Effector memory CD4-positive, alpha-beta T cell (primary cell): ENCODE results near the gene ZFHX3.

Source experiments
- DNase-seq, 3 donors: peaks; one replicate each; pipeline ENCODE4 v3.0.0-alpha.2; 2020
- H3K27ac ChIP-seq: 2 replicates; pipeline ENCODE4 v1.7.0; 2013; ENCODE audit warnings: mild to moderate bottlenecking, low read length, moderate library complexity; ENCODE audit not compliant: insufficient read depth, poor library complexity, severe bottlenecking
- H3K27me3 ChIP-seq: replicated peaks from 2 replicates; pipeline ENCODE4 v1.7.0; 2013; ENCODE audit warnings: mild to moderate bottlenecking, low read length; ENCODE audit not compliant: insufficient read depth, control insufficient read depth, poor library complexity, severe bottlenecking
- H3K36me3 ChIP-seq: 2 replicates; pipeline ENCODE4 v1.7.0; 2013; ENCODE audit warnings: mild to moderate bottlenecking, low read length, moderate library complexity; ENCODE audit not compliant: control insufficient read depth, insufficient read depth
- H3K4me1 ChIP-seq: 2 replicates; pipeline ENCODE4 v1.7.0; 2013; ENCODE audit warnings: low read length, mild to moderate bottlenecking; ENCODE audit not compliant: control insufficient read depth, insufficient read depth, poor library complexity, severe bottlenecking
- H3K4me3 ChIP-seq: 2 replicates; pipeline ENCODE4 v1.7.0; 2013; ENCODE audit warnings: low read length, low read depth, mild to moderate bottlenecking; ENCODE audit not compliant: insufficient read depth, poor library complexity, severe bottlenecking
- H3K9me3 ChIP-seq: 2 replicates; pipeline ENCODE4 v1.7.0; 2013; ENCODE audit warnings: mild to moderate bottlenecking, low read length, moderate library complexity; ENCODE audit not compliant: control insufficient read depth

ZFHX3 gene

GRCh38 chr16:72865835-72866234 is 182.1 kb downstream of the ZFHX3 start:
- H3K27me3 ChIP-seq = no peaks in the 10 kb centered on the region
- H3K4me3 ChIP-seq = no peak overlapping the region
- H3K36me3 ChIP-seq = no peaks in the 10 kb centered on the region
- DNase-seq = no peak
- no peaks in the 10 kb centered on the region for H3K9me3 ChIP-seq
- H3K4me1 ChIP-seq = no peaks in the 10 kb centered on the region
- no peak overlapping the region for H3K27ac ChIP-seq

- no peak overlapping the region for H3K27ac ChIP-seq
- no peaks in the 10 kb centered on the region for H3K36me3 ChIP-seq
- H3K4me3 ChIP-seq = no peak overlapping the region
- DNase-seq = no peak
- no peaks in the 10 kb centered on the region for H3K27me3 ChIP-seq
- no peaks in the 10 kb centered on the region for H3K4me1 ChIP-seq
- H3K9me3 ChIP-seq = no peaks in the 10 kb centered on the region
Observed at GRCh38 chr16:72865258-72865657, 182.7 kb downstream of the ZFHX3 start.

GRCh38 chr16:72864130-72864833 is 183.6 kb downstream of the ZFHX3 start:
- Histone ChIP-seq H3K27ac (no peak overlapping the region), H3K27me3 (no peaks in the 10 kb centered on the region), H3K4me1 (no peaks in the 10 kb centered on the region), H3K36me3 (no peaks in the 10 kb centered on the region), H3K4me3 (no peak overlapping the region), H3K9me3 (no peaks in the 10 kb centered on the region)
- DNase-seq = no peak

GRCh38 chr16:72862090-72862489 is 185.8 kb downstream of the ZFHX3 start:
- Histone ChIP-seq H3K27me3 (no peaks in the 10 kb centered on the region), H3K27ac (no peak overlapping the region), H3K9me3 (no peaks in the 10 kb centered on the region), H3K4me3 (no peak overlapping the region), H3K36me3 (no peaks in the 10 kb centered on the region), H3K4me1 (no peaks in the 10 kb centered on the region)
- DNase-seq = no peak

GRCh38 chr16:72860726-72861562 is 187.0 kb downstream of the ZFHX3 start:
- DNase-seq = no peak
- no peaks in the 10 kb centered on the region for H3K9me3 ChIP-seq
- no peak overlapping the region for H3K27ac ChIP-seq
- no peaks in the 10 kb centered on the region for H3K27me3 ChIP-seq
- no peaks in the 10 kb centered on the region for H3K4me1 ChIP-seq
- H3K36me3 ChIP-seq = no peaks in the 10 kb centered on the region
- H3K4me3 ChIP-seq = no peak overlapping the region

GRCh38 chr16:72859581-72859980 is 188.3 kb downstream of the ZFHX3 start:
- Histone ChIP-seq H3K36me3 (no peaks in the 10 kb centered on the region), H3K27ac (no peak overlapping the region), H3K27me3 (no peaks in the 10 kb centered on the region), H3K4me3 (no peak overlapping the region), H3K9me3 (no peaks in the 10 kb centered on the region), H3K4me1 (no peaks in the 10 kb centered on the region)
- no peak for DNase-seq

GRCh38 chr16:72858665-72859493 is 189.0 kb downstream of the ZFHX3 start:
- Histone ChIP-seq H3K4me1 (no peaks in the 10 kb centered on the region), H3K4me3 (no peak overlapping the region), H3K9me3 (no peaks in the 10 kb centered on the region), H3K36me3 (no peaks in the 10 kb centered on the region), H3K27ac (no peak overlapping the region), H3K27me3 (no peaks in the 10 kb centered on the region)
- no peak for DNase-seq

- H3K4me1 ChIP-seq = no peaks in the 10 kb centered on the region
- H3K4me3 ChIP-seq = no peak overlapping the region
- no peaks in the 10 kb centered on the region for H3K36me3 ChIP-seq
- H3K27ac ChIP-seq = no peak overlapping the region
- H3K27me3 ChIP-seq = no peaks in the 10 kb centered on the region
- no peaks in the 10 kb centered on the region for H3K9me3 ChIP-seq
- no peak for DNase-seq
Observed at GRCh38 chr16:72857834-72858664, 189.9 kb downstream of the ZFHX3 start.

- Histone ChIP-seq H3K27me3 (no peaks in the 10 kb centered on the region), H3K9me3 (no peaks in the 10 kb centered on the region), H3K36me3 (no peaks in the 10 kb centered on the region), H3K4me3 (no peak overlapping the region), H3K27ac (no peak overlapping the region), H3K4me1 (no peaks in the 10 kb centered on the region)
- no peak for DNase-seq
Observed at GRCh38 chr16:72856797-72857196, 191.1 kb downstream of the ZFHX3 start.
